Neural cell (in vitro differentiated cells): ENCODE data around the gene RAB11FIP3. TPM values are rescaled to one million over a fixed set of nuclear protein-coding genes. Genes with fewer than 3 reads are reported as not detected.
"Not testable (repeated sequence)": the region's sequence is repeated elsewhere in the genome, so short reads cannot be mapped to it uniquely, and the experiment has no call there.

Experiments
- H2AFZ ChIP-seq: fragments of 200-600, 300-800 bp; sonication (generic), shearing (Covaris generic); 2 replicates; pipeline ENCODE4 v1.6.0; 2014; ENCODE audit warnings: low read depth, mild to moderate bottlenecking, antibody characterized with exemption, low read length, moderate library complexity
- H3F3A ChIP-seq: fragments of 200-600 bp; shearing (Covaris generic); 2 replicates; pipeline ENCODE4 v1.6.1; 2016; ENCODE audit warnings: mild to moderate bottlenecking, moderate library complexity, mixed read lengths, antibody characterized with exemption, low read length; ENCODE audit not compliant: insufficient read depth, poor library complexity, severe bottlenecking
- H3K27ac ChIP-seq: fragments of 200-600, 300-800 bp; sonication (generic), shearing (Covaris generic); 2 replicates; pipeline ENCODE4 v1.5.1; 2014; ENCODE audit warnings: mild to moderate bottlenecking, low read length, moderate library complexity
- H3K27me3 ChIP-seq: fragments of 300-800, 200-600 bp; sonication (generic), shearing (Covaris generic); 2 replicates; pipeline ENCODE4 v1.6.0; 2014; ENCODE audit warnings: mild to moderate bottlenecking, low read depth, low read length, moderate library complexity; ENCODE audit not compliant: insufficient read depth
- H3K36me3 ChIP-seq: fragments of 300-800, 200-600 bp; sonication (generic), shearing (Covaris generic); 2 replicates; pipeline ENCODE4 v1.5.1; 2014; ENCODE audit warnings: mild to moderate bottlenecking, antibody characterized with exemption, low read length, moderate library complexity; ENCODE audit not compliant: insufficient read depth
- H3K4me2 ChIP-seq: fragments of 300-800, 200-600 bp; sonication (generic), shearing (Covaris generic); 2 replicates; pipeline ENCODE4 v1.6.0; 2014; ENCODE audit warnings: mild to moderate bottlenecking, low read length
- H3K4me3 ChIP-seq: fragments of 300-800, 200-600 bp; sonication (generic), shearing (Covaris generic); 2 replicates; pipeline ENCODE4 v1.5.1; 2014; ENCODE audit warnings: mild to moderate bottlenecking, low read length, moderate library complexity
- H3K79me2 ChIP-seq: fragments of 200-600 bp; shearing (Covaris generic); replicated peaks from 2 replicates; pipeline ENCODE4 v1.6.0; 2014; ENCODE audit warnings: mild to moderate bottlenecking, low read length, moderate library complexity; ENCODE audit not compliant: insufficient read depth
- H3K9ac ChIP-seq: fragments of 300-800, 200-600 bp; sonication (generic), shearing (Covaris generic); 2 replicates; pipeline ENCODE4 v1.6.1; 2016; ENCODE audit warnings: mild to moderate bottlenecking, low read length, mixed read lengths
- H3K9me2 ChIP-seq: fragments of 200-600 bp; shearing (Covaris generic); 2 replicates; pipeline ENCODE4 v1.6.1; 2016; ENCODE audit warnings: mild to moderate bottlenecking, low read length, mixed read lengths; ENCODE audit not compliant: insufficient read depth
- H3K9me3 ChIP-seq: fragments of 200-600, 300-800 bp; sonication (generic), shearing (Covaris generic); 2 replicates; pipeline ENCODE4 v1.6.1; 2016; ENCODE audit warnings: mild to moderate bottlenecking, mixed run types, low read length, moderate library complexity, mixed read lengths
- H4K20me1 ChIP-seq: fragments of 200-600 bp; shearing (Covaris generic); 2 replicates; pipeline ENCODE4 v1.6.1; 2016; ENCODE audit warnings: mild to moderate bottlenecking, mixed run types; ENCODE audit not compliant: insufficient read depth
- CTCF ChIP-seq: fragments of 450-650 bp; IDR thresholded peaks from 2 replicates; pipeline ENCODE4 v1.5.1; 2014; ENCODE audit warnings: antibody characterized with exemption, mild to moderate bottlenecking, moderate library complexity; ENCODE audit not compliant: poor library complexity, severe bottlenecking
- EP300 ChIP-seq: fragments of 450-650 bp; conservative IDR thresholded peaks from 2 replicates; pipeline ENCODE4 v1.6.1; 2014; ENCODE audit warnings: antibody characterized with exemption, mild to moderate bottlenecking, moderate library complexity; ENCODE audit not compliant: poor library complexity, severe bottlenecking
- EZH2 ChIP-seq: fragments of 200-600, 300-800 bp; shearing (Covaris generic), sonication (generic); IDR thresholded peaks from 2 replicates; pipeline ENCODE4 v1.6.1; 2014; ENCODE audit warnings: antibody characterized with exemption, low read length, borderline replicate concordance, mild to moderate bottlenecking; ENCODE audit not compliant: insufficient read depth, poor library complexity, severe bottlenecking
- MXI1 ChIP-seq: fragments of 450-650 bp; conservative IDR thresholded peaks from 2 replicates; pipeline ENCODE4 v1.6.1; 2014; ENCODE audit warnings: antibody characterized with exemption, mild to moderate bottlenecking; ENCODE audit not compliant: poor library complexity, severe bottlenecking
- POLR2AphosphoS5 ChIP-seq: IDR thresholded peaks from 2 replicates; pipeline ENCODE4 v1.6.1; 2012
- RAD21 ChIP-seq: fragments of 450-650 bp; conservative IDR thresholded peaks from 2 replicates; pipeline ENCODE4 v1.6.1; 2014; ENCODE audit warnings: antibody characterized with exemption, mild to moderate bottlenecking, moderate library complexity
- REST ChIP-seq: IDR thresholded peaks from 2 replicates; pipeline ENCODE4 v1.6.1; 2012; ENCODE audit warnings: borderline replicate concordance
- SMC3 ChIP-seq: fragments of 450-650 bp; conservative IDR thresholded peaks from 2 replicates; pipeline ENCODE4 v1.6.1; 2014; ENCODE audit warnings: antibody characterized with exemption, mild to moderate bottlenecking, moderate library complexity; ENCODE audit not compliant: poor library complexity
- TAF1 ChIP-seq: IDR thresholded peaks from 2 replicates; pipeline ENCODE4 v1.6.1; 2012; ENCODE audit warnings: low read depth
- polyA plus RNA-seq: library from polyadenylated mRNA; depleted of rRNA; stranded (reverse); fragments of >200 nt; gene quantifications from 2 replicates; pipeline ENCODE4 v1.2.3, GENCODE V29; 2014

The RAB11FIP3 gene
- polyA plus RNA-seq, 1 donor from 2014 or later, result 55.0 TPM

- Histone ChIP-seq H3K27me3 (no peaks in the 10 kb centered on the region), H3K36me3 (no peaks in the 10 kb centered on the region), H3K27ac (no peak overlapping the region), H3F3A (no peaks in the 10 kb centered on the region), H3K4me3 (no peak overlapping the region), H4K20me1 (no peaks in the 10 kb centered on the region), H3K9me2 (no peaks in the 10 kb centered on the region), H2AFZ (no peak overlapping the region), H3K79me2 (peaks cover 24% of the 10 kb centered on the region), H3K9ac (no peak overlapping the region), H3K4me2 (no peak overlapping the region), H3K9me3 (no peaks in the 10 kb centered on the region)
- TF ChIP-seq POLR2AphosphoS5, result no peak
- TF ChIP-seq REST, result no peak
- no peak for TF ChIP-seq RAD21
- no peak for TF ChIP-seq EP300
- no peak for TF ChIP-seq TAF1
- no peak for TF ChIP-seq EZH2
- no peak for TF ChIP-seq CTCF
- no peak for TF ChIP-seq SMC3
- no peak for TF ChIP-seq MXI1
Measured at GRCh38 chr16:476039-476438, 50.6 kb downstream of the RAB11FIP3 start.

GRCh38 chr16:477301-478157 lies 52.1 kb downstream of the RAB11FIP3 start:
- Histone ChIP-seq H4K20me1 (no peaks in the 10 kb centered on the region), H3K27me3 (no peaks in the 10 kb centered on the region), H3K79me2 (peaks cover 24% of the 10 kb centered on the region), H3K9me2 (no peaks in the 10 kb centered on the region), H3K36me3 (no peaks in the 10 kb centered on the region), H2AFZ (no peak overlapping the region), H3F3A (no peaks in the 10 kb centered on the region), H3K4me2 (no peak overlapping the region), H3K27ac (no peak overlapping the region), H3K9me3 (no peaks in the 10 kb centered on the region), H3K4me3 (no peak overlapping the region), H3K9ac (no peak overlapping the region)
- TF ChIP-seq TAF1, result no peak
- no peak for TF ChIP-seq EZH2
- no peak for TF ChIP-seq EP300
- no peak for TF ChIP-seq REST
- no peak for TF ChIP-seq CTCF

- H3K27me3 ChIP-seq, H3K9me2 ChIP-seq, H3F3A ChIP-seq, H4K20me1 ChIP-seq, H3K4me2 ChIP-seq, H3K36me3 ChIP-seq, H3K27ac ChIP-seq, H3K9me3 ChIP-seq, H2AFZ ChIP-seq, H3K4me3 ChIP-seq, H3K9ac ChIP-seq: not testable (repeated sequence)
- peaks cover 17% of the 10 kb centered on the region for H3K79me2 ChIP-seq
Measured at GRCh38 chr16:478287-478686, 52.8 kb downstream of the RAB11FIP3 start.
